Activated T-cell treated with anti-CD3 and anti-CD28 coated beads for 4 hours (primary cell): ENCODE measurements around the gene PDE6H.

ENCODE experiments used
- DNase-seq: peaks from one replicate; pipeline ENCODE4 v3.0.0-alpha.2; 2020

Gene PDE6H

DNA sequence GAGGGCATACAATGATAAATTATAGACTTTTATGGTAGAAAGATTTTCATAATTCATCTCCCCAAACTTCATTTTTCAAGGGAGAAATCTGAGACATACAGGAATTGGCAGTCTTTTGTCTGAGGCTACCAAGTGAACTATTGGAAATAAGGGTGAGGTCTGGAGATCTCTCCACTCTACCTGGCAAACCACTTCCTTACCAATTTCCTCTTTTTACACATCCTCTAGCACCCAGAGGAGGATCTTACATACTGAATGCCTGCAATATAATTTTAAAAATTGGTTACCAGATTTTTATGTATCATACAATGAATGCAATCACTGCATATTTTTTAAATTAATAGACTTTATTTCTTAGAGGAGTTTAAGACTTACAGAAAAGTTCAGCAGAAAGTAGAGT lies 6.6 kb downstream of the PDE6H start:
- DNase-seq, result no peak

DNA sequence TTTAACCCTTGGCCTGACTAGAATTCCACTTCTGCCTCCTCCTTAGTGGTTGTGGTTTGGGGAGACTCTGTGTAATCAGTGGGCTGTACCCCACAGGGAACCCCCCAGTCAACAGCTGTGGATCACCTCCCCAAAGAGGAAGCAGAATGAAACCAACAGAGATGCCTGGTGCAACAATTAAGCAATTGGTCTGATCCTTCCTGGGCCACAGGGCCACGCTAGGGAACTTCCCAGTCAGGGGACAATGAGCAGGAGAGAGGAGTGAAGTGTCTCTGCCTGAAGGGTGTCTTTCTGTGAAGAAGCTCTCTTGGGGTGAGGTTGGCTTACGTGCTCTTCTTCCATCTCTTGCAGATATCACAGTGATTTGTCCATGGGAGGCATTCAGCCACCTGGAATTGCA lies 8.2 kb downstream of the PDE6H start:
- no peak for DNase-seq

DNA sequence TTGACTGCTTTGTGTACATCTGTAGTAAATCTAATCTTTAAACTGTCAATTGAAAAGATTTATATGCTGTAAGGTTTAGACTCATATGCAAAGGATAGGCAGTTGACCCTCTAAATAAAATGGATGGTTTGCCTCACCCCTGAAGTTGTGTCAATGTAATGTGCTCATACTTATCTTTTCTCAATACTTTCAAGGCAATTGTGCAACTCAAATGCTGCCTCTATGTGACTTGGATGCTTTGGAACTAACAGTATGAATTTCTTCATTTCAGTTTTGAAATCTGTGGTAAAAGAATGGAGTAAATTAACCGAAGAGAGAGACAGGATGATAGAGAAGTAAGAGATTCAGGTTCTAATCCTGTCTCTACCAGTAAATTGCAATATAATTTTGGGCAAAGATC lies 9.7 kb downstream of the PDE6H start:
- DNase-seq, result no peak

DNA sequence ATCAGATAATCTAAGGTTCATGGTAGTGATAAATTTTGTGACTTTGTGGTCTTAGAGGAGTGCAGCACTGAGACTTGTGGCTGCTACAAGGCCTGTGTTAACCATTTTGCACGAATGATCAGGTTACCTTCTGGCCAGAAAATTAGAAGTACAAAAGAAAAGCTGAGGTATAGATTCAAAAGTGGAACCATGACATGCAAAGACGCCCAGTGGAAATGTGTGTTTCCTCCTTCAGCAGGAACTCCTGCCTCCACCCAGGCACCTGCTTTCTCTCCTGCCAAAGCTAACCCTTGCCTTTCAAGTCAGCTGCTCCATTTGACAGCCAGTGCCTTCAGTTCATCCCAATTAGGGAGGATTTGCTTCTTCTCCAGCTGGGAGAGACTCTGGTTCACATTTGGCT lies 10.1 kb downstream of the PDE6H start:
- DNase-seq, result no peak

DNA sequence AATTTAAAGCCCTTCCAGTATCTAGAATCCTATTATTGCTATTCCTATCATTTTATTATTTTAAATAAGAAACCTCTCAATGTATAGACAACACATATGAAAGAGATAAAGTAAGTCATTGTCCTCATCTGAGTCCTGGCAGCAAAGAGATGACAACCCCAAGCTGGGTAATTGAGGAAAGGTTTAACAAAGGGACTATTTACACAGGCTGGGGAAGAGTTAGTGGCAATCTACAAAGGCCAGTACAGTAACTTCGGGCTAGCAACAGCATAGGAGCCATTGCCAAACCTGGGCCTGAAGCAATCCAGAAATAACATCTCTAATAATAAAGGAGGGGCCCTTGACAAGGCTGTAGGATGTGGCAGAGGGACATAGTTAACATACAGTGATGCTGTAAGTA lies 11.2 kb downstream of the PDE6H start:
- no peak for DNase-seq

DNA sequence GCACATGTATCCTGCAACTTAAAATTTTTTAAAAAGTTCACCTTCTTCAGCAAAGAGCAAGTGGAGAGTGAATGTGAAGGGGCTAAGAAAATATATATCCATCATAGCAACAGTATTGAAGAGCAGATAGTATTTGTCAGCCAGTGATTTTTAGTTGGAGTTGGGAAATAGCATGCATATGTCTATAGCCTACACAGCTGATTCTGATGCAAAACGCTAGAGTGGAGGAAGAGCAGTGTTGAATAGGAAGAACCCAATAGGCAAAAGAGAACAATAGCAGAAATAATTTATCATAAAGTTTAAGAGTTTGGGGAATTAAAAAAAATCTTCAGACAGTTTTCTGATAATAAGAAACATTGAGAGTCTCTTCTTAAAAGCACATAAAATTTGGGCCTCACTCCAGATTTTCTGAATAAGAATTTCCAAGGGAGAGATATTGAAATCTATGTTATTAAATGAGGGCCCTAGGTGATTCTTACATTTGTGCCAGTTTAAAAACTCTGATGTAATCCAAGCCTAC lies 12.0 kb downstream of the PDE6H start:
- DNase-seq, result no peak

DNA sequence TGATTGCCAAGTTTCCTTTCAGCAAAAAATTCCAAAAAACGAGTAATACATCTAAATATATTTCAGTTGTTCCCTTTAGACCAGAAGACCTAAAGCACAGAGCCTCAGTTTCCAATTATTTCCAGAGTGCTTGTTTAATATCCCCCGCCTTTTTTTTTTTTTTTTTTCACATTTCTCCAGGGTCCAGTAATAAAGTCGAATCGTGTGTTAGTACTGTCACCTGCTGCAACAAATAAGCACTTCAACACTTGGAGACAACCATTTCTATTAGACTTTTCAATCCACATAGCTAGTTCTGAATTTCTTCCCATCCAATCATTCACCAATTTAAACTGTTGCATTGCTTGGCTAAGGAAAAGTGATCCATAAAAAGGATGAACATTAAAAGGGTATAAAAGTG lies 13.6 kb downstream of the PDE6H start:
- no peak for DNase-seq

DNA sequence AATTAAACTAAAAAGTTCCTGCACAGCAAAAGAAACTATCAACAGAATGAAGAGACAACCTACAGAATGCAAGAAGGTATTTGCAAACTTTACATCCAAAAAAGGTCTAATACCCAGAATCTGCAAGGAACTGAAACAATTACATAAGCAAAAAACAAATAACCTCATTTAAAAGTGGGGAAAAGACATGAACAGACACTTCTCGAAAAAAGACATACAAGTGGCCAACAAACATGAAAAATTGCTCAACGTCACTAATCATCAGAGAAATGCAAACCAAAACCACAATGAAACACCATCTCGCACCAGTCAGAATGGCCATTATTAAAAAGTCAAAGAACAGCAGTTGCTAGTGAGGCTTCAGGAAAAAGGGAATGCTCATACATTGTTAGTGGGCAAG lies 15.2 kb downstream of the PDE6H start:
- no peak for DNase-seq

DNA sequence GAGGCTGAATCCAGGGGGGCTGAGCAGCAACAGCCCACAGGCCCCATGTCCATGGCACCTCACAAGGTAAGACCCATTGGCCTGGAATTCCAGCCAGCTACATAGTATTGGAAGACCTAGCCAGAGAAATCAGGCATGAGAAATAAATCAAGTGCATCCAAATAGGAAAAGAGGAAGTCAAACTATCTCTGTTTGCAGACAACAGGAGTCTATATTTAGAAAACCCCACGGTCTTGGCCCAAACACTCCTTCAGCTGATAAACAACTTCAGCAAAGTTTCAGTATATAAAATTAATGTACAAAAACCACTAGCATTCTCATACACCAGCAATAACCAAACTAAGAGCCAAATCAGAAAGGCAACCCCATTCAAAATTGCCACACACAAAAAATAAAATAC lies 16.9 kb downstream of the PDE6H start:
- DNase-seq, result no peak

DNA sequence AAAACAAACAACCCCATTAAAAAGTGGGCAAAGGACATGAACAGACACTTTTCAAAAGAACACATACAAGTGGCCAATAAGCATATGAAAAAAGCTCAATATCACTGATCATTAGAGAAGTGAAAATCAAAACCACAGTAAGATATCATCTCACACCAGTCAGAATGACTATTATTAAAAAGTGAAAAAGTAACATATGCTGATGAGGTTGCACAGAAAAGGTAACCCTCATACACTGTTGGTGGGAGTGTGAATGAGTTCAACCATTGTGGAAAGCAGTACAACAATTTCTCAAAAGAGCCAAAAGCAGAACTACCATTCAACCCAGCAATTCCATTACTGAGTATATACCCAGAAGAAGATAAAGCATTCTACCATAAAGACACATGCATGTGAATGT lies 18.2 kb downstream of the PDE6H start:
- no peak for DNase-seq

DNA sequence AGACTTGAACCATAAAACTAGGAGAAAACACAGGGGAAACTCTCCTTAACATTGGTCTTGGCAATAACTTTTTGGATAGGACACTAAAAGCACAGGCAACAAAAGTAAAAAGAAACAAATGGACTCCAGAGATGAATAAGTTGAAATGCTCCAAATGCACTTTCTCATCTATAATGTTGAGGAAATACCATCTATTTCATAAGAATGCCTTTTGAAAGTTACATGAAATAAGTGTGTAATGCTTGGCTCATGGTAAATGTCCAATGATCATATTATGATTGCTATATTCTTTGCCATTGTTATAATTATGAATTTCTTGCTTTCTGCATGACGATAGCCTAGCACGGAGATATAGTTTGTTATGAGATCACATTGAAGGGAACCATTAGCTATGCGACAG lies 19.8 kb downstream of the PDE6H start:
- DNase-seq, result no peak

DNA sequence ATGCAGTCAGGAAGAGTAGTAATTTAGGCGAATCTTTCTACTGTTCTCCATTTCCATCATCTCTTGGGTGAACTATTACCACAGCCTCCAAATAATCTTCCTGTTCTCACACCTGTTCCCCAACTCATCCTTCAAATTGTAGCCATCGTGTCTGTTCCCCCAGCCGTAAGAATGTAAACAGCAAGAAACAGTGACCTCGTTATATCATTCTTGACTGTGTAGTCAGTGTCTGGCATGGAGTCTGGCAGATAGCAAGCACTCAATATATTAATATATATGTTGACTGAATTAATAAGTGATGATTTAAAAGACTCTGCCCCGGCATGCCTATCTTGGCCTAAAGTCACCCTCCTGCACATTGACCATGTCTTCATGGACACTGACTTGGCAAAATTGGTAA lies 20.3 kb downstream of the PDE6H start:
- DNase-seq, result no peak

DNA sequence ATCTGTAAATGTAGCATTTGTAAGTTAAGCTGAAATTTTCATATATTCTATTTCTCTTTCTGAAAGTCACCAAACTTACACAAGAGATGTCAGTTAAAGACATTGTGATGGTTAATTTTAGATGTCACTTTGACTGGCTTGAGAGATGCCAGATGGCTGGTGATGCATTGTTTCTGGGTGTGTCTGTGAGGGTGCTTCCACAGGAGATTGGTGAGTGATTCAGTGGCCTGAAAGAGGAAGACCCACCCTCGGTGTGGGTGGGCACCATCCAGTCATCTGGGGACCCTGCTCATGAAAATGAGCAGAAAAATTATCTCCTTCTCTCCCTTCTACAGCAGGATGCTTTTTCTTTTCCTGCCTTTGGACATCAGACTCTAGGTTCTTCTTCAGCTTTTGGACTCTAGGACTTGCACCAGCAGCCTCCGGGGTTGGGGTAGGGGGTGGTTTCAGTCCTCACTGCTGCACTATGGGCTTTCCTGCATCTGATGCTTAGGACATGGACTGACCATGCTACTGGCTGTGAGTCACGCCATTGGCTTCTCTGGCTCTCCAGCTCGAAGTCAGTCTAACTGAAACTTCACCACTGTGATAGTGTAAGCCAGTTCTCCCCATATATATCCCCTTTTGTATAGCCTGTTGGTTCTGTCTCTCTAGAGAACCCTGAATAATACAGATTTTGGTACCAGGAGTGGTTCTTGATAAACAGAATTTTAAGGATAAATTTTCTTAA lies 20.9 kb downstream of the PDE6H start:
- peak; percentile 11 for DNase-seq

DNA sequence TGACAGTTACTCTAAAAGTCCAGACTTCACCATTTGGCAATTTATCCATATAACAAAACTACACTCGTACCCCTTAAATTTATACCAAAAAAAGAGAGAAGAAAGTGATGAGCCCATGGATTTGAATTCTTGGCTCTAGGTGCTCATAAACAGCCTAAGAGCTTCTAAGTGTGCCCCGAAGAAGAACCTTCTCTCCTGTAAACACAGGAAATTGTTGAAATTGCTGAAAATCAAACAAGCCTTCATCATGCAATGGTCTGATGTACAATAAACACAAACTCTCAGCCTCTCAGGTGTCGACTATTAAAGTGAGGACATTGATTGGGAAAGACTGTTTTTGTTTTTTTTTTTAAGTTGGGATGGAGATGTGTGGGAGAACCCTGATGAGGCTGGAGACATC lies 21.8 kb downstream of the PDE6H start:
- DNase-seq, result no peak

DNA sequence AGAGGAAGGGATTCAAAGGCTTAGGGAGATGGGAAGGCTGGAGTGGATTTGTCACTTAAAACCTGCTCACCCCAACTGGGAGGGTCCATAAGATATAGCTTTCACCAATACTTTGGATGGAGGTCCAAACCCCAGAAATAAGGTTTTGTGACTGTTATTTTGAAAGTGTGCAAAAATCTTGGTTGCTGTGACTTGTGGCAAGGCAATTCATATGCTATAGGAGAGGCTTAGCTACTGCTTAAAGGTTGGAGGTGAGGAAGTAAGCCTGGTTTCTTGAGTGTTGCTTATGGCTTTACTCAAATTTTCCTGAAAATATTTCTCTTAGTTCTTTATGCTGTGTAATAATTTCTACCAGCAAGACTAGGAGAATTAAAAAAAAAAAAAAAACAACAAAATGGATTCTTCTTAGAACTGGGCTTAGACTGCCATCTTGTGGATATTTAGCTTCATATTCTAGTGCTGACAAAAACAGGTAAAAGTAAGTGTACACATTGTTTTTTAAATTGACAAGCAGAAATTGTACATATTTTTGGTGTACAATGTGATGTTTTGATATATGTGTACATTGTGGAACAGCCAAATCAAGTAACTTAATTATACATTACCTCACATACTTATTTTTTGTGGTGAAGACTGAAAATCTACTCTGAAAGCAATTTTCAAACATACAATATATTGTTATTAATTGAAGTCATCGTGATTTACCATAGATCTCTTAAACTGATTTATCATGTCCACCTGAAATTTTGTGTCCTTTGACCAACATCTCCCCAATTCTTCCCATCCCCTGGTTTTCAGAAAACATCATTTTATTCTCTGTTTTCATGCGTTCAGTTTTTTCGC lies 23.0 kb downstream of the PDE6H start:
- DNase-seq, result no peak

DNA sequence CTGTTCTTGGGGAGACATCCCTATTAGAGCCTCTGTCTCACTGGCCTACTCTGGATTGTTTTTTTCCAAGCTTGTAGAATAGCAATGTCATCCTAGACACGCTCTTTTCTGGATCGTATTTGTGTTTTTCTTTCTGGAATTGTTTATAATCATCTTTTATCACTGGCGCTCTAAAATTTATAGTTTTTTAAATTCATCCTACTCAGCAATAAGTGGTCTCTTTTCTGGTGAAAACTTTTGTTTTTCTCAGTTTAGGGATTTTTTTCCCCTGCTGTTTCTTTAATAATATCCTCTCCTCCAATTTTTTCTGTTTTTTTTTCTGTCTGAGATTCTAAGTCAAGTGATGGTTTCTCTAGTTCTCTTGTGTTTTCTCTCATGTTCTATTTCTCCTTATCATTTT lies 25.2 kb downstream of the PDE6H start:
- no peak for DNase-seq

DNA sequence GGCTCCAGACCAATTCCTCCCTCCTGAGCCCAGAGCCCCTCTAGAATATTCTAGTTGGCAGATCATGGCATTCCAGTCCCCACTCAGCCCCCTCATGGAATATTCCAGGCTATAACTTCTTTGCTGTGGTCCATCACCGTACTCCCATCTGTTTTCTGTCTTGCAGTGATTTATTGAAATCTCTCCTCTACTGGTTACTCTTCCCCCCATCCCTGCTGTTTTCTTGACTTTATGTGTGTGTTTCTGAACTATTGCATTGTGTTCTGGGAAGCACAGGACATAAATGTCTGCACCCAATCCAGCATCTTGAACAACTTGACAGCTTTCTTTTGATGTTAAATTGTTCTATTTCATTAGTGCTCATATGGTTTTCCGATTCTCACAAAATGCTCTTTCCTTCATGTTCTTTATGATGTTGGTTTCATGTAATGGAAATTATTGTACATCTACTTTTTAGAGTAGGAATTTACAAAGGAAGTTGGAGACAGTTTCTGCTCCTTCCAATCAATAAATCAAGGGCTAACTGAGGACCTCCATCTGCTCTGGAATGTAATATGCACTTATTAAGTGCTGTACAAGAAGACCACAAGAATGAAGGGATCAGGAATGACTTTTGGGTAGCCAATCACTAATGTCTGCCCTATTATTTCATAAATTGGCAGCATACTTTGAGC lies 26.3 kb downstream of the PDE6H start:
- DNase-seq, result no peak

DNA sequence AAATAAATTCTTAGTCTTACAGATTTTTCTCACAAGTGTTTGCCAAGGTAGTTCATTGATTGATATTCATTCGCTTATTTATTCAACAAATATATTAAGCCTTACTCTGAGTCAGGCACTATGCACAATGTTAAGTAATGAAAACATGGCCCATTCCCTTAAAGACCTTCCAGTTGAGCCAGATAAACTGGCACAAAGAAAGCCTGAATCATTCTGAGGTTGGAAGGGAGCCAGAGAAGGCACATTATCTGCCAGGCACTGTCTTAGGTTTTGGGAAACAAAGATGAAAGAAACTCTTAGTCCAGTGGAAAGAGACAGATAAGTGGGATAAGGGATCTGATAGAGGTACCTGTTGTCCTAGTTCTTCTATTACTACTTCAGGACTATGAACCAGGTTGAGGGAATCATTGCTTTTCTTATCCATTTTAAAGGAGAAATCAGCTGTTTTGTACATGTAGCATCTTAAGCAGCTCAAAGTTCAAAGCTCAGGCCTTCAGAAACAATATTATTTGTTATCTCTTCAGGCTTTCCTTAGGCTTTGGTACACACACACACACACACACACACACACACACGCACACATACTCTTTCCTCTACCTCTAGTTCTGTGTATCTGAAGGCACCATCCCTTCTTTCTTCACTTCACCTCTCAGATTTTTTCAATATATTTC lies 27.0 kb downstream of the PDE6H start:
- DNase-seq, result no peak

DNA sequence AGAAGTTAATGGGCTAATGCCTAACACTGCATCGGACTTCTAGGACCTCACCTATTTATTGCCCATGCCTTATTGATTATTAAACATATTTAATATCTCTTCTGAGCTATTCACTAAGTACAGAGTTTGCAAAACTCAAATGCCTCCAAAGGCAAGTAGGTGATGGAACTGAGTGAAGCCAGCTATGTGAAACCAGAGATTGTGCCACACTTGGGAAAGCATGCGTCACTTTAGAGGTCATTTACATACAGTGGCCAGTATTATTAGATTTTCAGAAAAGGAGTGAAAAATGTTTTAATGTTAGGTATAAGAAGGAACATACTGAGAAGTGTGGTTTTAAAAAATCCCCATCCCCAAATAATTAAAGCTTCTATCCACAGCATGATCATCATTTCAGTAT lies 27.7 kb downstream of the PDE6H start:
- DNase-seq, result no peak

DNA sequence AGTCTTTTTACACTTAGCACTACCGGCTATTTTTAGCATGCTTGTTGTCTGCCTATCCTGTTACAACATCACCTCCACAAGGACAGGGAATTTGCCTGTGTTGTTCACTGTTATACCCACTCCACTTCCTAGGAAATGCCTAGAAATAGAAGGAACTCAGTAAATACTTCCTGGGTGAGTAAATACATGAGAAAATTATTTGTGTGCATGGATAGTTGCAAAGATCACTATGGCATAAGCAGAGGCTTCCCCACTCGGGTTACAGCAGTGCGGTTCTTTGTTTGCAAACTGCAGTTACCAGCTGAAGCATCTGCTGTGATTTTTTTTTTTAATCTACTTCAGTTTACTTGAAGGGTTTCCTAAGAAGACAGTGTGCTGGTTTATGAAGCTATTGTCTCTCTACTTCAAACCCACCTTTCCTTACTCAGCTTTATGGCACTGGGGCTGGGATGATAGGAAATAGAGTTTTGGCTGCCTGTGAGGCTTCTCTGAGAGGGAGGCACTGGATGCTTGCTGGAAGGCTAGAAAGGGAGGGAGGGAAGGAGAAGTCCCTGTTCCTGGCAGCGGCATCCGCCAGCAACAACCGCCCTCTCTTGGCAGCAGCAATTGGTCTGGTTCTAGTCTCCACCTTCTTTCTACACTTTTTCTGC lies 29.0 kb downstream of the PDE6H start:
- DNase-seq, result no peak

DNA sequence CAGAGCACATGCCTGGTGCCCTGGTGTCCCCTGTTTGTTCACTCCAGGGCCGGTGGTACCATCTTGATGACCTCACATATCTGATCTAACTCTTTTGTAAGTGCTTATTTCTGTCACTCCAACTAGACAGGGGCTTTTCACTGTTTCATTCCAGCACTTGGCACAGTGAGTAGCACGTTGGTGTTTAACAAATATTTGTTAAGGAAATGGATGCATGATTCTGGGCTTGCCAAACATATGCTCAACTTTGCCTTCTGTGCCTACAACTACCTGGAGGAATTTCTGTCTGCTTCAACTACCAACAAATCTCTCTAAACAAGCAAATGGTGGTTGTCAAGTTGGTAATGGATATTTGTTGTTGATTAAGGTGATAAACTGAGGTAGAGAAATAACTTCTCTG lies 31.6 kb downstream of the PDE6H start:
- DNase-seq, result no peak

DNA sequence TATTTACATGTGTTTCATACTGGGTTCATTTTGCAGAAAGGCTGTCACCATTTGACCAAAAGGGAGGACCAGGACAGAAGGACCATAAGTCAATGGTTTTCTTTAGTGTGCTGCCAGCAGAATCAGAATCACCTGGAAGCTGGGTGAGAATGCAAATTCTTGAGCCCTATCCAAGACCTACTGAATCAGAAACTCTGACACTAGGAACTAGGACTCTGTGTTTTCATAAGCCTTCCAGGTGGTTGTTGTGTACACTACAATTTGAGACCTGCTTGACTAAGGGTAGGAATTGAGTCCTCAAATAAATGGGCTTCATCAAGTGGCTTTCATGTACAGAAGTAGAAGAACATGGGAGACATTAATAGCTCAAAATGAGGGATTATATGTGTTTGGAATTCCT lies 32.2 kb downstream of the PDE6H start:
- DNase-seq, result no peak

DNA sequence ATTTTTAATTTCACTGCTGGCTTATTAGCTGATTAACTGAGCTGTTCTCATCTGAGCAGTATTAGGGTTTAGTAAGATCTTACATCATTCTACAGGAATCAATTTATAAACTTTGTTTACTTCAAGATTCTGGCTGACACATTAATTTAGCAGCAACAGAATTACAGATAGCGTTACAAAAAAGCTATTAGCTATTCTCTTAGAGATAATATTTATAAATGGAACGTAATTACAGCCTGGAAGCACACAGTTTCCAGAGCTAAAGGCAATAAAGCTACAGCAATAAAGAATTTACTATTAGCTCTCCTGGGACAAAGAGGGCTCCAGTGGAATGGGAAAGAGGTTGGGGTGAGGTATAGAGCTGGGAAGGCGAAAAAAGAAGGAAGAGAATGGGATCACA lies 34.7 kb downstream of the PDE6H start:
- no peak for DNase-seq
